Thoracic aorta (tissue), 2 donors: ENCODE measurements around the gene AP1B1. TPM values are rescaled to one million over a fixed set of nuclear protein-coding genes. Genes with fewer than 3 reads are reported as not detected.
"Not testable (repeated sequence)": the region's sequence is repeated elsewhere in the genome, so short reads cannot be mapped to it uniquely, and the experiment has no call there.

Experiments
- ATAC-seq: fragments of 150-250 bp; one replicate; pipeline ENCODE4 v1.8.0; 2017; ENCODE audit warnings: low read depth; ENCODE audit not compliant: insufficient number of reproducible peaks, low FRiP score
- DNase-seq: peaks from one replicate; pipeline ENCODE4 v3.0.0-alpha.2; 2020; ENCODE audit warnings: low spot score
- H3K27ac ChIP-seq, 2 donors: fragments of 200-600 bp; sonication (generic); 1 replicate in 1 of 2; 2 replicates in 1 of 2; pipeline ENCODE4 v1.5.1; 2016; ENCODE audit warnings: mild to moderate bottlenecking in 2 of 2, moderate library complexity in 2 of 2
- H3K27me3 ChIP-seq: fragments of 200-600 bp; sonication (generic); replicated peaks from 2 replicates; pipeline ENCODE4 v1.6.0; 2016; ENCODE audit warnings: mild to moderate bottlenecking; ENCODE audit not compliant: insufficient read depth
- H3K36me3 ChIP-seq: fragments of 200-600 bp; sonication (generic); one replicate; pipeline ENCODE4 v1.5.1; 2016
- H3K4me1 ChIP-seq, 2 donors: fragments of 200-600 bp; sonication (generic); 1 replicate in 1 of 2; 2 replicates in 1 of 2; pipeline versions ENCODE4 v1.5.1 to v1.6.0; 2016; ENCODE audit warnings: low read depth in 2 of 2, mild to moderate bottlenecking in 1 of 2; ENCODE audit not compliant: control insufficient read depth in 1 of 2
- H3K4me3 ChIP-seq: fragments of 200-600 bp; sonication (generic); 2 replicates; pipeline ENCODE4 v1.5.1; 2016; ENCODE audit warnings: mild to moderate bottlenecking
- H3K9me3 ChIP-seq: fragments of 200-600 bp; sonication (generic); 2 replicates; pipeline ENCODE4 v1.5.1; 2016
- CTCF ChIP-seq: fragments of 200-600 bp; sonication (generic); IDR thresholded peaks from one replicate; pipeline ENCODE4 v1.5.1; 2019; ENCODE audit warnings: antibody characterized with exemption
- total RNA-seq, 2 donors: library from RNA; depleted of rRNA; stranded (reverse); fragments of >200 nt; gene quantifications; one replicate each; pipeline versions ENCODE4 v1.1.0 to v1.2.3, GENCODE V29; 2016

The AP1B1 gene
- total RNA-seq, 2 donors from 2014 or later: 59.5 to 73.1 TPM

- Histone ChIP-seq H3K4me1 (no peaks in the 10 kb centered on the region), H3K36me3 (peaks cover 11% of the 10 kb centered on the region), H3K27ac (no peak overlapping the region), H3K9me3 (no peaks in the 10 kb centered on the region), H3K4me3 (no peak overlapping the region), H3K27me3 (no peaks in the 10 kb centered on the region)
- no peak for ATAC-seq
- no peak for TF ChIP-seq CTCF
- no peak for DNase-seq
These were observed 14.0 kb downstream of the AP1B1 start for GRCh38 chr22:29374401-29374800.

DNA sequence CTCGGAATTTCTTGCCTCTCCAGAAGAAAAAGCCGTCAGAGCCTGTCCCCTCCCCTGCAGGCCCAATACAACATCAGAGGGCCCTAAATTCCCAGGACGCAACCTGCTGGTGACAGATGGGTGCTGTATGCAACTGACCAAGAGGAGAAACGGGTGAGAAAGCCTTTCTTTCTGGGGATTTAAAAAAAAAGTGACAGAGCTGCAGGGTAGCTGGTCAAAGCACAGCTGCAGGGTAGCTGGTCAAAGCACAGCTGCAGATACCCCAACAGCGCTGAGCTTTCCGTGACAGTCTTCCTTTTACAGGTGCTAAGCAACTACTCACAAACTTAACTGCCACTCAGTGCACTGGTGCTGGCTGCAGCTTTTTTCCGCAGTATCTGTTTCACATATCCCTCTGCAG lies 17.8 kb downstream of the AP1B1 start:
- H3K4me3 ChIP-seq: no peak overlapping the region
- no peak for DNase-seq
- no peak for TF ChIP-seq CTCF
- H3K27ac ChIP-seq: no peak overlapping the region
- no peaks in the 10 kb centered on the region for H3K4me1 ChIP-seq
- H3K36me3 ChIP-seq: peaks cover 8% of the 10 kb centered on the region
- no peaks in the 10 kb centered on the region for H3K9me3 ChIP-seq
- no peaks in the 10 kb centered on the region for H3K27me3 ChIP-seq
- no peak for ATAC-seq

GRCh38 chr22:29369460-29369859 lies 18.9 kb downstream of the AP1B1 start:
- H3K9me3 ChIP-seq: no peaks in the 10 kb centered on the region
- H3K4me1 ChIP-seq: peaks cover 0 to 2% of the 10 kb centered on the region in 2 donors
- DNase-seq (no peak), ATAC-seq (no peak)
- H3K27ac ChIP-seq: peak overlapping the region in 1 of 2 donors; percentile 17
- peaks cover 8% of the 10 kb centered on the region for H3K36me3 ChIP-seq
- TF ChIP-seq CTCF: no peak
- no peak overlapping the region for H3K4me3 ChIP-seq
- no peaks in the 10 kb centered on the region for H3K27me3 ChIP-seq

- Histone ChIP-seq H3K4me1 (no peaks in the 10 kb centered on the region), H3K27ac (no peak overlapping the region), H3K4me3 (no peak overlapping the region), H3K9me3 (no peaks in the 10 kb centered on the region), H3K36me3 (peaks cover 28% of the 10 kb centered on the region), H3K27me3 (no peaks in the 10 kb centered on the region)
- DNase-seq (no peak), ATAC-seq (no peak)
- TF ChIP-seq CTCF: peak; percentile 56
These were observed 28.9 kb downstream of the AP1B1 start for GRCh38 chr22:29359469-29359868.

DNA sequence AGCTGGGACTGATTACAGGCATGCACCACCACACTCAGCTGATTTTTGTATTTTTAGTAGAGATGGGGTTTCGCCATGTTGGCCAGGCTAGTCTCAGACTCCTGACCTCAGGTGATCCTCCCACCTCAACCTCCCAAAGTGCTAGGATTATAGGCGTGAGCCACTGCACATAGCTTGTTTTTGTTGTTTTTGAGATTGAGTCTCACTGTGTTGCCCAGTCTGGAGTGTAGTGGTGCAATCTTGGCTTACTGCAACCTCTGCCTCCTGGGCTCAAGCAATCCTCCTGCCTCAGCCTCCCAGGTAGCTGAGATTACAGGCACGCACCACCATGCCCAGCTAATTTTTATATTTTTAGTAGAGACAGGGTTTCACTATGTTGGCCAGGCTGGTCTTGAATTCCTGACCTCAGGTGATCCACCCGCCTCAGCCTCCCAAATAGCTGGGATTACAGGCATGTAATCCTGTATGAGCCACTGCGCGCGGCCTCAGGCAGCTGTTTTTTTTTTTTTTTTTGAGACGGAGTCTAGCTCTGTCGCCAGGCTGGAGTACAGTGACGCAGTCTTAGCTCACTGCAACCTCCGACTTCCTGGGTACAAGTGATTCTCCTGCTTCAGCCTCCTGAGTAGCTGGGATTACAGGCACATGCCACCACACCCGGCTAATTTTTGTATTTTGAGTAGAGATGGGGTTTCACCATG lies 31.0 kb downstream of the AP1B1 start:
- H3K36me3 ChIP-seq: peaks cover 47% of the 10 kb centered on the region
- H3K9me3 ChIP-seq, H3K27me3 ChIP-seq, H3K27ac ChIP-seq, H3K4me3 ChIP-seq, DNase-seq, H3K4me1 ChIP-seq, ATAC-seq: not testable (repeated sequence)

GRCh38 chr22:29353860-29354259 lies 34.5 kb downstream of the AP1B1 start:
- no peak overlapping the region for H3K27ac ChIP-seq
- no peak for TF ChIP-seq CTCF
- no peaks in the 10 kb centered on the region for H3K4me1 ChIP-seq
- H3K4me3 ChIP-seq: no peak overlapping the region
- no peak for DNase-seq
- ATAC-seq: no peak
- no peaks in the 10 kb centered on the region for H3K27me3 ChIP-seq
- H3K9me3 ChIP-seq: no peaks in the 10 kb centered on the region
- H3K36me3 ChIP-seq: peaks cover 74% of the 10 kb centered on the region
